ENCODE measurements around the gene LGI4.
"Not testable (repeated sequence)": the region's sequence is repeated elsewhere in the genome, so short reads cannot be mapped to it uniquely, and the experiment has no call there.

Gene LGI4

DNA sequence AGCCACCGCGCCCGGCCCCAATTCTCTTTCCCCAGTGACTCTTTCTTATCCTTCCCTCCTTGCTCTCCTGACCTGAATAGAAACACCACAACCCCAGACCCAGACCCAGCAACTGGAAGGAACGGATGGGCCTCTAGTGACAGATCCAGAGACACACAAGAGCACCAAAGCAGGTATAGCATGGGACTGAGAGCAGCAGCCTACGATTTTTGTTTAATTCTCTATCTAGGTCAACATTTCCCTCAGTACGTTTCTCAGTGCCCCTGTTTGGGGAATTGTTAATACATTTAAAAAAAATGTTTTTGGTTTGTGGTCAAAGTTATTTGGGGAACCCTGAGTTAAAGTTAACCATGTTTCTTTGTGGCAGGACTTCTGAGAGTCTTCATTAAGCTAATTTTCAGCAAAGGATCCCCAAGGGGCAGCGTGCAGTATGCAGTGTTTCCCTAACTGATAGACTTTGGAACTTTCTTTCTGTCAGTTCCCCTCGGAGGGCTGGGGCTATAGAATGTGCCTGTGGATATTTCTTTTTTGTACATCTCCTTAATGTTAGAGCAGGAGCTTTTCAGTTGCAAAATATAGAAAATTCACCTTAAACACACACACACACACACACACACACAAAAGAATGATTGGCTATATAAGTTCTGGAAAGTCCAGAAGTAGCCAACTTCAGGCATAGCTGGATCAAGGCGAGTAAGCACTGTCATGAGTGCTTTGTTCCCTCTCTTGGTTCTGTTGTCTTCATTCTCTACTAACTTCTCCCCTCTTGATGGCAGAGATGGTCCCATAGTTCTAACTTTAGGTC lies 26.0 kb upstream of the LGI4 start:
- no peak for DNase-seq

DNA sequence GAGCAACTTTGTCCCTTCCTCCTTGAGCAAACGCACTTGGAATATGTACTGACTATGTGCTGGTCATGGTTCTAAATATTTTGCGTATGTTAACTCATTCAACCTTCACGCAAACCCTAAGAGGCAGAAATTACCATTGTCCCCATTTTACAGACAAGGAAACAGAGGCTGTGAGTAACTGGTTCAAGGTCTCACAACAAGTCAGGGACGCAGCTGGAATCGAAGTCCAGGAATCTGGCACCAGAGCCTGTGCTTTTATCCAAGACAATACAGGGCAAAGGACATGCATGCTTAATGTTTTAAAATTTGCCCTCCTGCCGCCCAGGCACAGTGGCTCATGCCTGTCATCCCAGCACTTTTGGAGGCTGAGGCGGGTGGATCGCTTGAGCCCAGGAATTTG lies 24.7 kb upstream of the LGI4 start:
- no peak for DNase-seq

DNA sequence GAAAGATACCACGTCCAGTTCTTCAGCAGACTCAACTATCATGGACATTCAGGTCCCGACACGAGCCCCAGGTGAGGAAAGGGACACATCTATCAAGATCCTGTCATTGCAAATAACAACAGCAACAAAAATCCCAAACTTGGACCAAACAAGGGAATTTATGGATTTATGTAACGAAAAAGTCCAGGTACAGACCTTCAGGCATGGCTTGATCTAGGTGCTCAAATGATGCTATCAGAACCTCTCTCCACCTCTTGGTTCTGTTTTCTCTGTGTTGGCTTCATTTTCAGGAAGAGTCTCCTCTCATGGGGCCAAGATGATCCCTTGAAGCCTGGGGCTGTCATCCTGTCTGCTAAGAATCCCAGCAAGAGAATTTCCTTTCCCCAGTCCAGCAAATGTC lies 22.6 kb upstream of the LGI4 start:
- no peak for DNase-seq

DNA sequence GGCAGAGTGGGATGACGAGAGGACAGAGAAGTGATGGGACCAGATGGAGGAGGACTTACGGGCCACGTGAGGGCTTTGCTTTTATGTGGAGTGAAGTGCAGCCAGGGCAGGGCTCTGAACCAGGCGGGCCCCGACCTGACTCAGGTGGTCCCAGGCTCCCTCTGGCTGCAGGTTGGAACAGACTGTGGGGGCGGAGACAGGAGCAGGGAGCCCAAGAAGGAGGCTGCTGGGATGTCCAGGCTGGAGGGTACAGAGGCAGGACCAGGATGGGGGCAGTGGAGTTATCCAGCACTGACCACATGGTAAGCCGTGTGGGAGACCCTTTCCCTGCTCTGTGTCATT lies 21.8 kb upstream of the LGI4 start:
- no peak for DNase-seq

DNA sequence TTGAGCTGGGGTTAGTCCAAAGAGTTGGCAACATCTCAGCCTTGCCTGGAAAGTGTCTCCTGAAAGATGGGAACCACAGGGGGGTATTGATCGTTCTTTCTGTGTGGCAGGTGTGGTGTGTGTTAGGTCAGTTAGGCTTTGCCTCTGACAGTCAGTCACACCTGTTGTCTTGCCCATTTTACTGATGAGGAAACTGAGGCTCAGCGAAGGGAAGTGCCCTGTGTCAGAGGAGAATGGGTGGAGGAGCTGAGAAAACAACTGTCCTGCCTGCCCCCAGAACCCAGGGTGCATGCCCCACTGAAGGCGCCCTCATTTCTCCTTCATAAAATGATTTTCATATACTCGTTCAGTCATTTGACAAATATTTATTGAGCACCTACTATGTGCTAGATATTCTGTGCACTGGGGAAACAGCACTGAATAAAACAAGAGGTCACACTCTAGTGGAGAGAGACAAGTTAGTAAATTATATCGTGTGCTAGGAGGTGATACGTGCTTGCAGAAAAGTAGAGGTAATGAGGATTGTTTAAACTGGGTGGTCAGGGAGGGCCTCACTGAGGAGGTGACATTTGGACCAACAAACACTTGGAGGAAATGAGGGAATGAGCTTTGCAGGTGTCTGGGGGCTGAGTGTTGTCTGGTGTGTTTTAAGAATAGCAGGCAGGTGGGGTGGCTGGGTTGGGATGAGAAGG lies 21.3 kb upstream of the LGI4 start:
- no peak for DNase-seq

DNA sequence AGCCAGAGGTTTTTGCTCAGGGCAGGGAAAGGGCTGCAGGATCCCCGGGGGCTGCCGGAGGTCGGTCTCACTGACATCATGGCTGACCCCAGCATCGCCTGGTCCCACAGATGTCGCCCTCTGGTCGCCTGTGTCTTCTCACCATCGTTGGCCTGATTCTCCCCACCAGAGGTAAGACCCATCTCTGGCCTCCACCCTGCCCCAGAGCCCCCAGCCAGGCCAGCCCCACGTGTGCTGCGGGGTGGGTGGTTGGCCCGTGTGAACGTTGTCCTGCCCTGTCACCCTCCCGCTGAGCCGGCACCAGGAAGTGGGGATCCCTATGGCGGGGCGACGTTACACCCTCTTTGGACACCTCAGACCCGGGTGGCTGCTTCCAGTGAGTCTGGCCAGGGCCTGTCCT lies 20.6 kb upstream of the LGI4 start:
- no peak for DNase-seq

DNA sequence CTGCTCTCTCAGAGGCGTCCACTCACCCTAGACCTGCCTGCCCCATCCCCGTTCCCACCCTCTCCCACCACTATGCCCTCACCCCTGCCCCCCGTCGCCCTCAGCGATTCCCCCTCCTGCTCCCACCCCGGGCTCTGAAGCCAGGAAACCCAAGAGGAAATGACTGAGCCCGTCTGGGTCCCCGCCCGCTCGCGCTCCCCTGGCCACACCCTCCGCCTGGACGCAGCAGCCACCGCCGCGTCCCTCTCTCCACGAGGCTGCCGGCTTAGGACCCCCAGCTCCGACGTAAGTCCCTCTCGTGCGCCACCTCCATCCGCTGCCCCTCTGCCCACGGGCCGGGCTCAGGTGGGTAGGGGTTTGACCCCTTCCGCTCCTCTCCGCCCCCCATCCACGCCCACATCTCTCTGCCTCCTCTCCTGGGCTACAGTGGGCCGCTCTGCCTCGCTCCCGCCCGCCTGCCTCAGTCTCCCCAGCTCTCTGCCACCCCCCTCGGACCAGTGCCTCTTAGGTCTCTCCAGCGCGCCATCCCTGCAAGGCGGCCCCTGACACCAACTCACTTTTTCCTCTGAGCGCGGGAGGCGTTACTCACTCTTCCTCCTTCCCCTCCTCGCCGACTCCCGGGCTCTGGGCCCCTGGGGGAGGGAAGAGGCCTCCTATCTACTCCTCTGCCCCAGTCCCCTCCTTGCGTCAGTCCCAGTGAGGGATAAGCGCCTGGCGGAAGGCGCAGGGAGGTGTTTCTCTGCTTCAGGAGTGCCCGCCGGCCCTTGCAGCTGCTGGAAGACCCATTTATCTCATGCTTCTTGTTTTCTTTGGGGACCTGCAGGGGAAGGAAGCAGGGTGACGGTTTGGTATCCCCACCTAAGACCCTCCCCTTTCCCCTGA lies 19.9 kb upstream of the LGI4 start, which contains the start of gene FXYD5:
TSS of gene FXYD5 (plus strand) at position 211 of the 882 bp plus-strand sequence. CDS start 816 bp downstream, outside the sequence.
- no peak for DNase-seq

DNA sequence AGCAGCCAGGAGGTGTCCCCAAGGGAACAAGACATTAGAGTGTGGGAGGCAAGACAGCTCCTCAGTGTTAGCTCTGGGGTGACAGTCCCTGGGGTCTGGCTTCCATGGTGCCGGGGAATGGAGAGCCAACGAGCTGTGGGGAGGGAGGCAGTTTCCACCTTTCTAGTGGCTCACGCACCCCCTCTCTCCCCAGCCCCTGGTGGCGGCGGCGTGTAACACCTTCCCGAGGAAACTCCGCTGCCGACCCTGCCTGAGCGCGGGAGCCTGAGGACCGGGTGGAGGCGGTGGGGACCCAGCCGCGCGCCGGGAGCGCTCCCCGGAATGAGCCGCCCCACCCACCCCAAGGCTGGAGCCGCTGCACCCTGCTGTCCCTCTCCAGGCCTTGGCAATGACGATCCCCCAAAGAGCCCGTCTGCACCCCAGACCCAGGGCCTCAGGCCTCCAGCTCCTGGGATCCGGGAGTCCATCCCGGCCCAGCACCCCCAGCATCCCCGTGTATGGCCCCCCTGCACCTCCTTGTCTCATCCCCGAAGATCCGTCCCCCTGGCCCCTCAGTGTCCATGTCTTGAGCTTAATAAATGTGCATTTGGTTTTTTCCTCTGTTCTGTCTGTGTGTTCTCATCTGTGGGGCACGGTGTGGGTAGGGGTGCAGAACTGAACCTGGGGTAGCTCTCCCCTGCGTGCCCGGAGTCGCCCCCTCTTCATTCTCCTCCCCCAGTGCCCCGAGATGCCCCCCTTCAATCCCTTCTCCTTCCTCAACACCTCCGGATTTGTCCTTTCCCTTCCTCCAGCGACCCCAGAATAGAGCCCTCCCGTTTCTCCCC lies 19.1 kb upstream of the LGI4 start:
- DNase-seq = no peak

DNA sequence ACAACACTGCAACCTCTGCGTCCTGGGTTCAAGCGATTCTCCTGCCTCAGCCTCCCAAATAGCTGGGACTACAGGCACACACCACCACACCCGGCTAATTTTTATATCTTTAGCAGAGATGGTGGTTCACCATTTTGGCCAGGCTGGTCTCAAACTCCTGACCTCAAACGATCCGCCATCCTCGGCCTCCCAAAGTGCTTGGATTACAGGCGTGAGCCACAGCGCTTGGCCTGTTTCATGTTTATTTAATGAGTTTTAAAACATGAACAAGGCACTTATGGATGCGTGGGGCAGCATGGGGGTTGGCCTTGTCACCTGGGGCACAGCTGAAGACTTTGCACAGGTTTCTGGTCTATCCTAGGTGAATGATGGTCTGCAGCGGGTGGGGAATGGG lies 18.3 kb upstream of the LGI4 start:
- not testable (repeated sequence) for DNase-seq

DNA sequence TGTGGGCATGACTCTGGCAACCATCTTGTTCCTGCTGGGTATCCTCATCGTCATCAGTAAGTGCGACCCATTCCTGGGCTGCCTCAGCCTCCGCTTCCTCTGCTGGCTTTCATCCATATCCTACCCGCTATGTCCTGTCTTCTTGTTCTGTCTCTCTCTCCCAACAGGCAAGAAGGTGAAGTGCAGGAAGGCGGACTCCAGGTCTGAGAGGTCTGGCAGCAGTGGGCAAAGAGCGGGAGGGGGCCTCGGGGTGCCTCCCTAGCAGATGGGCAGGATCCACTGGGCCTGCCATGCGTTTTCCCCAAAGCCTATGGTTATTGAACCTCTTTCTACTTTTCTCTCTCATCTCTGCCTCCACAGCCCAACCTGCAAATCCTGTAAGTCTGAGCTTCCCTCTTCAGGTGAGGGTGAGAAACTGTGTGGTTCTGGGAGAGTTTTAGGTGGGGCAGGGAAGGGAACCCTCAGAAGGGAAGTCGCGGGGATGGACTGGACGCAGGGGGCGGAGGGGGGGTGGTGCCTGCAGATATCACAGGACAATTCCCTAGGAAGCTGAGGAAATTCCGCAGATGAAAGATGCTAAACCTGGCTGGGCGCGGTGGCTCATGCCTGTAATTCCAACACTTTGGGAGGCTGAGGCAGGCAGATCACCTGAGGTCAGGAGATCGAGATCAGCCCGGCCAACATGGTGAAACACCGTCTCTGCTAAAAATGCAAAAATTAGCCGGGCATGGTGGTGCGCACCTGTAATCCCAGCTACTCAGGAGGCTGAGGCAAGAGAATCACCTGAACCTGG lies 16.6 kb upstream of the LGI4 start:
- DNase-seq = no peak

DNA sequence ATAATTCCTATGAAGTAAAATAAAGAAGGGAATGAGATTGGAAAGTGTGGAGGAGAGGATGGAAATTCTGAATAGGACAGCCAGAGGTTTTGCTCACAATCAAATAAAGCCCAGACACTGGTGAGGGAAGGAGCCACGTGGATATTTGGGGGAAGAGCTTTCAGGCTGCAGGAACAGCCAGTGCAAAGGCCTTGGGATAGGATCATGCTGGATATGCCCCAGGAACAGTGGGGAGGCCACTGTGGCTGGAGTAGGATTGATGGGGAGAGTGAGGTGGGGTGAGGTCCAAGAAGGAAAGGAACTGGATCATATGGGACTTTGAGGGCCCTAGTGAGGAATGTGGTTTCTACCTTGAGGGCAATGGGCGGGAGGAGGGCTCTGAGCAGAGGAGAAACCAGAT lies 15.6 kb upstream of the LGI4 start:
- no peak for DNase-seq

DNA sequence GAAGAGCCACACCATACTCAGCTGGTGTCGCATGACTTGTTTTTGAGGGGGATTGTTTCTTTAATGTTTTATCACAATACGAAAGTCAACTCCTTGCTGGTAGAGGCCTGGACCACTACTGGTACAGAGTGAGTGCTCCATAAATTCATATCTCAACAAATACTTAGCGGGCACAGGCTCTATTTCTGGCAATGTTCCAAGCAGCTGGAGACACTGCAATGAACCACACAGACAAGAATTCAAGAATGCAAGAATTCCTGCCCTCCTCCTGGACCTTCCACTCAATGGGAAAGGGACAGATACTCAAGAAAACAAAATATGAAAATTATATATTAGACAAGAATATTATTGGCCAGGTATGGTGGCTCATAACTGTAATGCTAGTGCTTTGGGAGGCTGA lies 14.6 kb upstream of the LGI4 start:
- no peak for DNase-seq

DNA sequence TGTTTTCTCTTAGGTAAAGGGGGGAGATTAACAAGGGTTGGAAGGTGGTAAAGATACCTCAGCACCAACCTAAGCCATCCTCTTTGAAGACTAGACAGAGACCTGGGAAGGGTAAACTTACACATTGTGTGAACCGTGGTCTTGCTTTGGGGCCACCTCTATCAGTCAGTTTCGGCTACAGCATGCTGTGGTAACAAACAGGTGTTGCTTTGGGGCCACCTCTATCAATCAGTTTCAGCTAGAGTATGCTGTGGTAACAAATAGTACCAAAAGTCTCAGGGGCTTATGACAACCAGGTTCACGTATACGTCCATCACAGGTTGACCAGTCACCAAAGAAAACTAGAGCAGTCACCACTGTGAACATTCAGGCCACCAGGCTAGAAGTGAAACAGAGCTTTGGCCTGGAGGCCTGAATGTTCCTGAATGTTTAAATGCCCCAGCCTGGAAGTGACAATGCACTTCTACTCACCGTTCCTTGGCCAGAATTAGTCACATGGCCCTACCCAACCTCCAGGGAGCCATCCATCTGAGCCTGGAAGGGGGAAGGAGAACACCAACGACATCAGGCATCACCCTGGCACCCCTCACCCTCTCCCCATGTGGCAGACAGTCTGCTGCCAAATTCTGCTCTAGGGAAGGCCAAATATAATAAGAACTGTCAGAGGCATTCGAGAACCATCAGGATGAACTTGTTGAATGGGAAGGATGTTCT lies 12.0 kb upstream of the LGI4 start:
- no peak for DNase-seq

DNA sequence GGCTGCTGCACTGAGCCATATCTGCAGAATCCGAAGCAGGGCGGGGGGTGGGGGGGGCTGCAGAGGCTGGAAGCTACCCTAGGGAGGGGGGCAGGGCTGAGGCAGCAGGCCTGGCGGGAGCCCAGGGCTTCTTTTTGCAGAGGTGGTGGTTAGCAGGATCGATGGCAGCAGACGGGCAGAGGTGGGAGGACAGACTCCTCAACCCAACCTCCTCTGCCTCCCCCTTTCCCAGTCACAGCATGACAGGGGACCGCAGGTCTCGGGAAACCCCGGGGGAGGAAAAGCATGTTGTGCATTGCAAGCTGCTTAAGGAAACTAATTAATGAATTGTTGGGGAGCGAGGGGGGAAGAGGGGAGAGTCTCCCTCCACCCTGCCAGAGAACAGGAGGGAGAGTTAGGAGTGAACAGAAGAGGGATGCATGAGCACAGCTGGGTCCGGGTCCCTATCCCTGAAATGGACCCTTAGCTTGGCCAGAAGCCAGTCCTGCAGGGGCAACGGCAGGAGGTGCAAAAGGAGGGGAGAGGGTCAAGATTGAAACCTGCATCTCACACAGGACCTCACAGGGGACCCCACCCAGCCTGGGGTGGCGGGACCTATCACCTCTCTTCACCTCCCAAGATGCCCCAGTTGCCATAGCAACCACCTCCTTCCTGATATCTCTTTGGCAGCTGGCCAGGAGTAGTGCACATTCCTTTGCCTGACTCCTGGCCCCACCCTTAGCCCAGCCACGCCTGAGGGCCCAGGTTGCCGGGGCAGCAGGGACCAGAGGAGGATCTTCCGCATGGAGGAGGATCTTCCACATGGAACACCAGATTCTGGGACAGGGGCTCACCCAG lies 10.0 kb upstream of the LGI4 start:
- DNase-seq = no peak

DNA sequence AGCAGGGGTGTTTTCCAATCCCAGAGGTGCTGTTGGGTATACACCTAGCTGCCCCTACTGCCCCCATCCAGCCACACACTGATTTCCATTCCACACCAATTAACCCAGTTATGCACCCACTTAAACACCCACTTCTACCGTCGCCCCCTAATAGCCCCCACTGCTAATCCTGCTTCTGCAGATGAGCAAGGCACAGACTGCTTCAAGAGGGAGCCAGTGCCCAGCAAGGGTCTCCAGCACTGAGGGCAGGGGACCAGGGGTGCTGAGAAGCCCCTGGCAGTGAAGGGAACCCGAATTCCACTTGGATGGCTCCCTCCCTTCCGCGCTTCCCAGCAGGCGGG lies 9.4 kb upstream of the LGI4 start:
- no peak for DNase-seq

DNA sequence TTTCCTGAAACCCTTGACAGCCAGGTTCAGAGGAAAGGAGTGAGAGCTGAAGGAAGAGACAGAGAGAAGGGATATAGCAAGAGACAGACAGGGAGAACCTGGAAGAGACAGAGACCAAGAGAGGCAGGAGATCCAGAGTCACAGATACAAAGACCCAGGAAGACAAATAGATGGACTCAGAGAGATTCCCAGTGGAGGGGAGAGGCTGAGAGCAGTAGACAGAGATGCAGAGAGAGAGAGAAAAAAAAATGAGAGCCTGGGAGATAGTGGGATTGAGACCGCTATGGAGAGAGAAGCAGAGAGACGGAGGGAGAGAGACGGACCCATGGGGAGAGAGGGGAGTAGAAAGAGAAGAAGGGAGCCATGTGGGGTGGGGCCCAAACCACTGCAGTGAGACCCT lies 9.0 kb upstream of the LGI4 start:
- DNase-seq = no peak

DNA sequence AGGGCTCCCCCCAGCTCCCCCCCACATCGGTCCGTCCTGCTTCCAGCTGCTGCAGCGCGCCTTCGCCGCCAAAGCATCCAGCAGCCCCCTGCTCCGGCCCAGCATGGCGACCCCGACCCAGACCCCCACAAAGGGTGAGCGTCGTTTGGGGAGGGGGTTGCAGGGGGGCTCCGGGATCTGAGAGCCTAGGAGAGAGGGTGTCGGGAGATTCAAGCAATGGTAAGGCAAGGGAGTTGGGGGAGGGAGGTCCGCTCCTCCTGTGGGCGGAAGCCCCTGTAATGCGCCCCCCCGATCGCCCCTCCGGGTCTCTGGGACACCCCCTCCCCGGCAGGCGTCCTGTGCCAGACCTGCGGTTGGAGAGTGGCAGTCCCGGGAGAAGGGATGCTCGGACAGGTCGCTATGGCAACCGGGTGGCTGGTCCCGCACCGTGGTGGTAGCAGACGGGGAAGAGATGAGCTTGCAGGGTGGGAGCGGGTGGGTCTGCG lies 8.4 kb upstream of the LGI4 start, which contains the start of gene FXYD7:
TSS of gene FXYD7 (plus strand) at position 25 of the 485 bp plus-strand sequence. CDS start at position 104, 79 bp downstream.
- no peak for DNase-seq

DNA sequence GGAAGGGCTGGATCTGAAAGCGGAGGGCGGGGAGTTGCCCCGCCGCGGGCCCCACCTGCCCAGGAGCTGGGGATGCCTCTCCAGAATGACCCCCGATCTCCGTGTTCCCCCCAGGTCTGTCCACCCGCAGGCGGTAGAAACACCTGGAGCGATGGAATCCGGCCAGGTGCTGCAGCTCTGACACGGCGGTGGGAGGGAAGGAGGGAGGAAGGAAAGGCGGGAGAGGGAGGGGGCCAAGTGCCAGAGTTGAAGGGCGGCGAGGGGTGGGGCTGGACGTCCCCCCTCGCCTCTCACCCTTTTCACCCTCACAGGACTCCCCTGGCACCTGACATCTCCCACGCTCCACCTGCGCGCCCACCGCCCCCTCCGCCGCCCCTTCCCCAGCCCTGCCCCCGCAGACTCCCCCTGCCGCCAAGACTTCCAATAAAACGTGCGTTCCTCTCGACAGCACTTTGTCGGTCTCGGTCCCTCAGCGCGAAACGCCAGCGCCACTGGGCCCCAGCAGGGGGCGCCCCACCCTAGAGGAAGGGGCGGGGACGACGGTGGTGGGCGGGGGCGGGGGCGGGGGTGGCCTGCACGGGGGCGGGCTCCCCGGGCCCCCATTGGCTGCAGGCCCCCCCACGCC lies 7.9 kb upstream of the LGI4 start:
- DNase-seq = no peak

DNA sequence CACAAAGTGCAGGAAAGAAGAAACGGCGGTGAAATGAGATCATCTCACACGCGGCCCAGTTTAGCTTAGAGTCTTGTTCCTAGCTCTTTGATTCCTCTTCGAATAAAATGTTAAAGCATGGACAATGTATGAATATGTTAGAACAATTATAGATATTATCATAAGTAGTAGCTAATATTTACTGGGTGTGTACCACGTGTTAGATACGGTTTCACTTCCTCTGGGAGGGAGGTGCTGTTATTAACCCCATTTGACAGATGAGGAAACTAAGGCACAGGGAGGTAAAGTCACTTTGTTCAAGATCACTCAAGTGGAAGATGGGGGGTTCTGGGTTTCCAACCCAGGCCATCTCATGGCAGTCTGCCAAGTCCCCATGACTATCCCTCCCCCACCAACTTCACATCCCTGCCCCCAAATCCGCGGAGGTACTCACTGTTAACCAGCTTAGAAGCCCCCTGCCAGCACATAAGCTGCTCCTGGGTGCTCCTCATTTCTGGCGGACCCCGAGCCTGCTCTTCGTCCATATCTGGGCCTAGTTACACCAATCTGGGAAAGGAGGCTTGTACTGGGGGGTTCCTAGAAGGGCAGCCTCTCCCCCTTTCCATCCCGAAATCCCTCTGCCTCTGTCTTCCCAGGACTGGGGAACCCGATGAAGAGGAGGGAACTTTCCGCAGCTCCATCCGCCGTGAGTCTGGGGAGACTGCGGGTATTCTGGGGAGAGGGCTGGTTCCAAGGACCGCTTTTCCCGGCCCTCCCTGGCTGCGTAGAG lies 7.2 kb upstream of the LGI4 start:
- DNase-seq = no peak
